ENCODE data around the gene LHPP. TPM values are rescaled to one million over a fixed set of nuclear protein-coding genes. Genes with fewer than 3 reads are reported as not detected.

The LHPP gene
- total and polyA plus RNA-seq, 10 of the 15 experiments (the other 5 are each of a cell fraction or from before 2014, with no cell fraction given): 0.79 to 9.8 (median 6.7) TPM

DNA sequence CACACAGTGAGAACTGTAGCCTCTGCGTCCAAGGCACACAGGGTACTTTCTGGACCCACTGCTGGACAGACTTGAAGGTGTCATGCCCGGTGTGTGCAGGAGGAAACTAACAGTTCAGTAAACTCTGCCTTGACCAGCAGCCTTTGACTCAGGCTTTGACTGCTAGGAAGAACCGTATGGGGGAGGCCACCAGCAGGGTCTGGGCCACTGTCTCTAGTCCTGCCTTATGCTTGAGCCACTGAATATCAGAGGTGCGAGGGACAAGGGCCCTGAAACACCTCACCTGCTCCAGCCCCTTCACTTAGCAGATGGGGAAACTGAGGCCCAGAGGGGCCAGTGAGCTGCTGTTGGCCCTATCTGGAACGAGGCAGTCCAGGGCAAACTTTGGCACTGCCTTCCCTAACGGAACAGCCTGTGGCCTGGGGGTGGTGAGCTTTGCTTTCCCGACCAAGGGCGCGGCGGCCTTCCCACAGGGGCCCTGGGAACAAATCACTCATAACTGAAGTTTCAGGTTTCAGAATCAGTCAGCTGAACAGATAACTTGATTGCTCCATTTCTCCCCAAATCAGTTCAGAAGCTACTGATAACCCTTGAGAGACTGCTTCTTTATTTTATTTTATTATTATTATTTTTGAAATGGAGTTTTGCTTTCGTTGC is 152.5 kb downstream of the LHPP start (continued):
- TF ChIP-seq, protein P1, sequence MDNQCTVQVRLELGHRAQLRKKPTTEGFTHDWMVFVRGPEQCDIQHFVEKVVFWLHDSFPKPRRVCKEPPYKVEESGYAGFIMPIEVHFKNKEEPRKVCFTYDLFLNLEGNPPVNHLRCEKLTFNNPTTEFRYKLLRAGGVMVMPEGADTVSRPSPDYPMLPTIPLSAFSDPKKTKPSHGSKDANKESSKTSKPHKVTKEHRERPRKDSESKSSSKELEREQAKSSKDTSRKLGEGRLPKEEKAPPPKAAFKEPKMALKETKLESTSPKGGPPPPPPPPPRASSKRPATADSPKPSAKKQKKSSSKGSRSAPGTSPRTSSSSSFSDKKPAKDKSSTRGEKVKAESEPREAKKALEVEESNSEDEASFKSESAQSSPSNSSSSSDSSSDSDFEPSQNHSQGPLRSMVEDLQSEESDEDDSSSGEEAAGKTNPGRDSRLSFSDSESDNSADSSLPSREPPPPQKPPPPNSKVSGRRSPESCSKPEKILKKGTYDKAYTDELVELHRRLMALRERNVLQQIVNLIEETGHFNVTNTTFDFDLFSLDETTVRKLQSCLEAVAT (IDR thresholded peaks at IDR 0.05): 0 out of 2 replicates have a peak, but pooled peaks have one; percentile 28
- peak; percentile 71 for TF ChIP-seq MEF2B (IDR thresholded peaks at IDR 0.05; ENCODE audit: partially characterized antibody, poor library complexity, severe bottlenecking)
- peak; percentile 88 for TF ChIP-seq JUND (IDR thresholded peaks at IDR 0.05; ENCODE audit: low read depth, low read length)
- peak; percentile 68; the same call in 1 of the 2 replicates for TF ChIP-seq PAX5 (IDR thresholded peaks at IDR 0.05; ENCODE audit: borderline replicate concordance, low read depth, low read length)
- TF ChIP-seq KDM1A (IDR thresholded peaks at IDR 0.05; ENCODE audit: borderline replicate concordance): no peak
- TF ChIP-seq, protein P2, sequence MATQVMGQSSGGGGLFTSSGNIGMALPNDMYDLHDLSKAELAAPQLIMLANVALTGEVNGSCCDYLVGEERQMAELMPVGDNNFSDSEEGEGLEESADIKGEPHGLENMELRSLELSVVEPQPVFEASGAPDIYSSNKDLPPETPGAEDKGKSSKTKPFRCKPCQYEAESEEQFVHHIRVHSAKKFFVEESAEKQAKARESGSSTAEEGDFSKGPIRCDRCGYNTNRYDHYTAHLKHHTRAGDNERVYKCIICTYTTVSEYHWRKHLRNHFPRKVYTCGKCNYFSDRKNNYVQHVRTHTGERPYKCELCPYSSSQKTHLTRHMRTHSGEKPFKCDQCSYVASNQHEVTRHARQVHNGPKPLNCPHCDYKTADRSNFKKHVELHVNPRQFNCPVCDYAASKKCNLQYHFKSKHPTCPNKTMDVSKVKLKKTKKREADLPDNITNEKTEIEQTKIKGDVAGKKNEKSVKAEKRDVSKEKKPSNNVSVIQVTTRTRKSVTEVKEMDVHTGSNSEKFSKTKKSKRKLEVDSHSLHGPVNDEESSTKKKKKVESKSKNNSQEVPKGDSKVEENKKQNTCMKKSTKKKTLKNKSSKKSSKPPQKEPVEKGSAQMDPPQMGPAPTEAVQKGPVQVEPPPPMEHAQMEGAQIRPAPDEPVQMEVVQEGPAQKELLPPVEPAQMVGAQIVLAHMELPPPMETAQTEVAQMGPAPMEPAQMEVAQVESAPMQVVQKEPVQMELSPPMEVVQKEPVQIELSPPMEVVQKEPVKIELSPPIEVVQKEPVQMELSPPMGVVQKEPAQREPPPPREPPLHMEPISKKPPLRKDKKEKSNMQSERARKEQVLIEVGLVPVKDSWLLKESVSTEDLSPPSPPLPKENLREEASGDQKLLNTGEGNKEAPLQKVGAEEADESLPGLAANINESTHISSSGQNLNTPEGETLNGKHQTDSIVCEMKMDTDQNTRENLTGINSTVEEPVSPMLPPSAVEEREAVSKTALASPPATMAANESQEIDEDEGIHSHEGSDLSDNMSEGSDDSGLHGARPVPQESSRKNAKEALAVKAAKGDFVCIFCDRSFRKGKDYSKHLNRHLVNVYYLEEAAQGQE (IDR thresholded peaks at IDR 0.05; ENCODE audit: low read depth, low read length): 0 out of 2 replicates have a peak, but pooled peaks have one; percentile 25
- peak; percentile 72 for TF ChIP-seq BCL3 (IDR thresholded peaks at IDR 0.05; ENCODE audit: borderline replicate concordance, insufficient read depth, low read depth, low read length, poor library complexity, severe bottlenecking)
- TF ChIP-seq EED (IDR thresholded peaks at IDR 0.05; ENCODE audit: low read depth): peak; percentile 100
- peak; percentile 87 for TF ChIP-seq NFIC (IDR thresholded peaks at IDR 0.05; ENCODE audit: low read depth, low read length)
- peak; percentile 95 for TF ChIP-seq DPF2 (IDR thresholded peaks at IDR 0.05)
- peak; percentile 97 for TF ChIP-seq IRF4 (IDR thresholded peaks at IDR 0.05; ENCODE audit: low read depth, low read length)
- TF ChIP-seq NR2F1 (conservative IDR thresholded peaks at IDR 0.05): peak; percentile 69
- 0 out of 4 replicates have a peak, but pooled peaks of 1 of the 2 experiments have one; percentile 45 for TF ChIP-seq ETV6 (conservative IDR thresholded peaks at IDR 0.05 in 1 of 2, IDR thresholded peaks at IDR 0.05 in 1 of 2; ENCODE audit: borderline replicate concordance in 1 of 2, low read depth in 1 of 2)
- TF ChIP-seq BACH1 (IDR thresholded peaks at IDR 0.05; ENCODE audit: borderline replicate concordance): no peak
- TF ChIP-seq EGR1 (IDR thresholded peaks at IDR 0.05; ENCODE audit: borderline replicate concordance in 1 of 2, low read depth in 2 of 2, low read length in 2 of 2): no peak
- peak; percentile 46; the same call in 1 of the 2 replicates for TF ChIP-seq ZNF217 (IDR thresholded peaks at IDR 0.05)
- TF ChIP-seq ZSCAN29 (IDR thresholded peaks at IDR 0.05): no peak
- TF ChIP-seq MEF2A (IDR thresholded peaks at IDR 0.05; ENCODE audit: insufficient read depth, low read depth, low read length): 0 out of 2 replicates have a peak, but pooled peaks have one; percentile 40
- TF ChIP-seq FOXM1 (IDR thresholded peaks at IDR 0.05; ENCODE audit: low read depth, low read length): peak; percentile 69; the same call in 1 of the 2 replicates
- peak; percentile 32 to 61; a peak in 1 of 4 replicates for TF ChIP-seq EP300 (IDR thresholded peaks at IDR 0.05; ENCODE audit: borderline replicate concordance in 1 of 2, control insufficient read depth in 1 of 2, low read depth in 2 of 2, low read length in 2 of 2)
- peak; percentile 52; the same call in 1 of the 2 replicates for TF ChIP-seq BMI1 (IDR thresholded peaks at IDR 0.05; ENCODE audit: borderline replicate concordance)
- no peak for TF ChIP-seq RAD51 (IDR thresholded peaks at IDR 0.05)
- TF ChIP-seq RCOR1 (conservative IDR thresholded peaks at IDR 0.05; ENCODE audit: low read depth, low read length): 0 out of 2 replicates have a peak, but pooled peaks have one; percentile 37
- 0 out of 2 replicates have a peak, but pooled peaks have one; percentile 49 for TF ChIP-seq CBFB (IDR thresholded peaks at IDR 0.05; ENCODE audit: low read depth)
